Colonic mucosa (tissue), 4 donors: ENCODE results near the gene ITGA11. TPM values are rescaled to one million over a fixed set of nuclear protein-coding genes. Genes with fewer than 3 reads are reported as not detected.

Source experiments
- DNase-seq: peaks from one replicate; pipeline ENCODE4 v3.0.0-alpha.2; 2020
- H3K27ac ChIP-seq: fragments of 200-600 bp; one replicate; pipeline ENCODE4 v1.8.0; 2021
- H3K27me3 ChIP-seq: fragments of 200-600 bp; one replicate; pipeline ENCODE4 v1.8.0; 2021
- H3K36me3 ChIP-seq: fragments of 200-600 bp; one replicate; pipeline ENCODE4 v1.8.0; 2021
- H3K4me1 ChIP-seq: fragments of 200-600 bp; one replicate; pipeline ENCODE4 v1.8.0; 2021; ENCODE audit warnings: mild to moderate bottlenecking
- H3K4me3 ChIP-seq: fragments of 200-600 bp; one replicate; pipeline ENCODE4 v1.8.0; 2021
- H3K9ac ChIP-seq, 2 donors: one replicate each; pipeline ENCODE4 v1.7.0; 2013; ENCODE audit warnings: control low read depth in 2 of 2, low read depth in 2 of 2, low read length in 2 of 2
- H3K9me3 ChIP-seq: fragments of 200-600 bp; one replicate; pipeline ENCODE4 v1.8.0; 2021
- intact Hi-C: fragments of 100-400 bp; cut with DNase I; formaldehyde crosslinking; loops from one replicate; pipeline ENCODE4 v1.14.1; 2022
- total RNA-seq, 2 donors: library from RNA; stranded (reverse); fragmentation: NEBNext Ultra II Directional in 1 of 2; extraction: Animal tissue kit (Norgen Biotek cat#: 25700) in 1 of 2; gene quantifications; one replicate each; pipeline ENCODE4 v1.2.1, GENCODE V29; 2021
- TF ChIP-seq, protein P1 (sequence below): fragments of 200-600 bp; IDR thresholded peaks from one replicate; pipeline ENCODE4 v1.8.0; 2022; ENCODE audit warnings: antibody characterized with exemption, mild to moderate bottlenecking
- donor health status: healthy.
- donor health status: DM: no; HTN: no; CAD: no.
- donor health status: DM: no; HTN: no; CAD: no.

The ITGA11 gene
- total RNA-seq, 2 donors from 2014 or later: 2.4 to 4.1 TPM

GRCh38 chr15:68434021-68434420 is 2.1 kb upstream of the ITGA11 start:
- Histone ChIP-seq H3K36me3 (no peaks in the 10 kb centered on the region), H3K4me1 (no peaks in the 10 kb centered on the region), H3K9me3 (no peaks in the 10 kb centered on the region), H3K27me3 (peaks cover 27% of the 10 kb centered on the region), H3K27ac (no peak overlapping the region), H3K4me3 (no peak overlapping the region), H3K9ac (no peak overlapping the region)
- intact Hi-C loops: no loop called here
- TF ChIP-seq, protein P1, sequence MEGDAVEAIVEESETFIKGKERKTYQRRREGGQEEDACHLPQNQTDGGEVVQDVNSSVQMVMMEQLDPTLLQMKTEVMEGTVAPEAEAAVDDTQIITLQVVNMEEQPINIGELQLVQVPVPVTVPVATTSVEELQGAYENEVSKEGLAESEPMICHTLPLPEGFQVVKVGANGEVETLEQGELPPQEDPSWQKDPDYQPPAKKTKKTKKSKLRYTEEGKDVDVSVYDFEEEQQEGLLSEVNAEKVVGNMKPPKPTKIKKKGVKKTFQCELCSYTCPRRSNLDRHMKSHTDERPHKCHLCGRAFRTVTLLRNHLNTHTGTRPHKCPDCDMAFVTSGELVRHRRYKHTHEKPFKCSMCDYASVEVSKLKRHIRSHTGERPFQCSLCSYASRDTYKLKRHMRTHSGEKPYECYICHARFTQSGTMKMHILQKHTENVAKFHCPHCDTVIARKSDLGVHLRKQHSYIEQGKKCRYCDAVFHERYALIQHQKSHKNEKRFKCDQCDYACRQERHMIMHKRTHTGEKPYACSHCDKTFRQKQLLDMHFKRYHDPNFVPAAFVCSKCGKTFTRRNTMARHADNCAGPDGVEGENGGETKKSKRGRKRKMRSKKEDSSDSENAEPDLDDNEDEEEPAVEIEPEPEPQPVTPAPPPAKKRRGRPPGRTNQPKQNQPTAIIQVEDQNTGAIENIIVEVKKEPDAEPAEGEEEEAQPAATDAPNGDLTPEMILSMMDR: no peak
- DNase-seq: peak; percentile 4

DNA sequence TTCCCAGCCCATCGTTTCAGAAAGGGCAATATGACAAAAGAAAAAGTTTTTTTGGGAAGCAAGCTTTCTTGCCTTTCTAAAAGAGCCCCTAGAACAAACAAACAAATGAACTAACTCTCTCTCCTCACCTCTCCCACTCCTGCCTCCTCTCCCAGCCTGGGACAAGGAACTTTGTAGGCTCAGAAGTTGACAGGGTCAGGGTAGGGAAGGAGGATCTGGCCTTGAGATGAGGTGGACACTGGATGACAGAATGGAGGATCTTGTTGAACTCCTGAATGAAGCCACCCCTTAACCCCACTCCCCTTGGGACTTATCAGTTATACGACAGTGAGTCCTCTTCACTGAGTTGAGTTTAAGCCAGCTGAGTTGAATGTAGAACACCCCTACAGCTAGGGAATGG is 1.6 kb upstream of the ITGA11 start:
- Histone ChIP-seq H3K9me3 (no peaks in the 10 kb centered on the region), H3K9ac (no peak overlapping the region), H3K4me3 (no peak overlapping the region), H3K27me3 (peaks cover 27% of the 10 kb centered on the region), H3K4me1 (no peaks in the 10 kb centered on the region), H3K27ac (no peak overlapping the region), H3K36me3 (no peaks in the 10 kb centered on the region)
- intact Hi-C loops: no loop called here
- DNase-seq: peak; percentile 7
- TF ChIP-seq, protein P1: no peak

DNA sequence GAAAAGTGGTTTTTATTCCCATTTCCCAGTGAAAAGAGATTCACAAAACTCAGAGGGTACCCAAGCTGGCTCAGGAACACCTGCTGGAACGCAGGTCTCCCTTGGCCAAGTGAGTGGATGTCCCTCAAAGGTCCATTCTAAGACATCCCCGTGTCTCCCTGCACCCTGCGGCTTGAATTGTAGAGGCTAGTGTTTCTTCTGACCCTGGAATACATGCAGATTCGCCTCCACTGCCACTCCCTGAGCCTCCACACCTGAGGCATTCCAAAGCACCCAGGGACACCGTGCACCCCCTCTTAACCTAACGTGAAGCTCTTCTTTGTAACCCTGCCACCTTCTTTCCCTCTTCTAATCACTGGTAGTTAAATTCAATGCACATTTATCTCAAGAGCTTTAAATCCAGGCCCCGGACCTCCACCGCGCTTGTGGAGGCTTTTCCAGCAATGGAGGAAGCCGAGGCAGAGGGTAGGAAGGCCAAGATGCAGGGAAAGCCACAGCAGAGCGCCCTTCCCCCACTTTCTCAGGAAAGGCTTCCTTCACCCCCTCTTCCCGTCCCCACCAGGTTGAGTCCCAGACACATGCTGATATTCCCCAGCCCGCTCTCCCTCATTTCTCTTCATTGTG is 590 bp upstream of the ITGA11 start:
- intact Hi-C loops: no loop called here
- Histone ChIP-seq H3K4me3 (no peak overlapping the region), H3K4me1 (no peaks in the 10 kb centered on the region), H3K9me3 (no peaks in the 10 kb centered on the region), H3K27me3 (peaks cover 27% of the 10 kb centered on the region), H3K27ac (no peak overlapping the region), H3K36me3 (no peaks in the 10 kb centered on the region), H3K9ac (no peak overlapping the region)
- TF ChIP-seq, protein P1: no peak
- DNase-seq: peak; percentile 15

DNA sequence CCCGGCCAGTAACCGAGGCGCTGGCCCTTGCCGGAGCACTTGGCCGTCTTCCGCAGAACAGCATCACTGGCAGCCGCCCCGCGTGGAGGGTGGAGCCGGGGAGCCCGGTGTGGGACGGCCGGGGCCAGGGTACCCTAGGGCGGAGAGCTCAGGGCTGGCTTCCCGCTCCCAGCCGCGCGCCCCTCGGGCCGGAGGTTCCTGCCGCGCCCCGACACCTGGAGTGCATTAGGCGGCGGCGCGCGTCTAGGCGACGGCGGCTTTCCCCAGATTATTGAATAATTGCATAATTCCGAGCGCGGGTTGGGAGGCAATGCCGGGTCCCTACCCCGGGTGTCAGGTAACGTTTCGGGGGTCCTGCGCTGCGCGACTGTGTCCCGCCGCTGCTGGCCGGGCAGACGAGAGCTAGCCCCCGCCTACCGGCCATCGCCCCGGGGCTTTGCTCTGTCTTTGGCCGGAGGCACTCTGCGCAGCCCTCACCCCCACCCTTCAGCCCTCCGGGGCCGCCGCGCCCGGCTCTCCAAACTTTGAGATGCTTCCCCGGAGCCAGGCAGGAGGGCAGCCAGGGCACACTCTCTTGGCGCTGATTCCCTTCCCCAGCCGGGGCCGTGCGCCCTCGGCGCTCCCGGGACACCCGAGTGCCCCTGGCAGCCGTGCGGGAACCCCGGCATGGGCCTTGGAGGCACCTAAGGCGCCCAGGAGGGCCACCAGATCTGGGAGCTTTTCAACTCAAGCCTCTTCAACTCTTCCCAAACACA is 749 bp downstream of the ITGA11 start:
- TF ChIP-seq, protein P1: no peak
- Histone ChIP-seq H3K27ac (no peak overlapping the region), H3K36me3 (no peaks in the 10 kb centered on the region), H3K9me3 (no peaks in the 10 kb centered on the region), H3K9ac (peak overlapping the region in 1 of 2 donors; percentile 30), H3K4me3 (peak overlapping the region; percentile 28), H3K4me1 (no peaks in the 10 kb centered on the region), H3K27me3 (peaks cover 27% of the 10 kb centered on the region)
- DNase-seq: peak; percentile 27
- intact Hi-C loops: no loop called here

- Histone ChIP-seq H3K36me3 (no peaks in the 10 kb centered on the region), H3K4me3 (peak overlapping the region; percentile 28), H3K9me3 (no peaks in the 10 kb centered on the region), H3K4me1 (no peaks in the 10 kb centered on the region), H3K27ac (no peak overlapping the region), H3K27me3 (peaks cover 27% of the 10 kb centered on the region), H3K9ac (no peak overlapping the region)
- peak; percentile 11 for DNase-seq
- TF ChIP-seq, protein P1: no peak
- intact Hi-C loops: no loop called here
Observed at GRCh38 chr15:68430471-68431036, 1.4 kb downstream of the ITGA11 start.
